NCI-H2107 treated with DMSO at 0.1 percent for 48 hours (cell line): Measurements from ENCODE around the gene FRY.

Experiments
- DNase-seq: peaks from one replicate; lab custom pipeline; 2025; ENCODE audit not compliant: unreplicated experiment; lab: John Stamatoyannopoulos, UW

The FRY gene

DNA sequence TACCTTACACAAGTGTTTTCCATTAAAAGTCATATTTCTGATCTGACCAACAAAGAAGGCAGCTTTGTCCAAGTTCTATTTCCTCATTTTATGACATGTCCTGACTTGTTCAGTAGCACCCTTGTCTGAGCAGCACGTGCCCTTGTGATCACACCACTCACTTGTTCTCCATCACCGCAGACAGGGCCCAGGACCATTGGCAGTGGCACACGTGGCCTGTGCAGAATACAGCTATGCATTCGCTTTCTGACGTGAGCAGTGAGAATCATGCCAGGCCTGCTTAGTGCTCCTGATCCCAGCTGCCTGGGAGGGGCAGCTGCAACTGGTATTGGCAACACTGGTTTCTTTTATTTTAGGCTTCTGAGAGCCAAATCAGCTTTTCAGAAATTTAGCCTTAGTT lies 134.2 kb downstream of the FRY start:
- no peak for DNase-seq

DNA sequence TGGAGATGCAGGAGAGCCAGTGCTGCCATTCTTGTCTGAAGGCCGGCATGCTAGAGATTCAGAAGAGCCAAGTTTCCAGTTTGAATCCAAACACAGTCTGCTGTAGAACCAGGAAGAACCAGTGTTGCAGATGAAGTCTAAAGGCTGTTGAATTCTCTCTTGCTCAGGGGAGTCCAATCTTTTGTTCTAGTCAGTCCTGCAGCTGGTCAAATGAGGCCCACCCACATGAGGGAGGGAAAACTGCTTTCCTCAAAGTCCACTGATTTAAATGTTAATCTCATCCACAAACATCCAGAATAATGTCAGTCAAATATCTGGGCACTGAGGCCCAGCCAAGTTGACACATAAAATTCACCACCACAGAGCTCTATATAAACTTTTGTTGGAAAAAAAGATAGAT lies 136.6 kb downstream of the FRY start:
- DNase-seq = no peak

DNA sequence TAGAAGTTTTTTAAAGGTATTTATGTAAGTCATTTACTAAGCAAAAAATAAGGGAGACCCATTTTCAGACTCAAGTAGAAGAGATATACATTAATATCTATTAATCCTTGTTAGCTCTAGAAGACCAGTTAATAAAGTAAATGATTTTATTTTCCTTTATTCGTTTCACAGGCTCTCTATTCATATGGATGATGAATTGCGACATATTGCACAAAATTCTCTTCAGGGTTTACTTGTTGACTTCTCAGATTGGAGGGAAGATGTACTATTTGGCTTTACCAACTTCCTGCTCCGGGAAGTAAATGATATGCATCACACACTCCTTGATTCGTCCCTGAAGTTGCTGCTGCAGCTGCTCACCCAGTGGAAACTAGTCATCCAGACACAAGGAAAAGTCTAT lies 139.3 kb downstream of the FRY start:
- DNase-seq = no peak

DNA sequence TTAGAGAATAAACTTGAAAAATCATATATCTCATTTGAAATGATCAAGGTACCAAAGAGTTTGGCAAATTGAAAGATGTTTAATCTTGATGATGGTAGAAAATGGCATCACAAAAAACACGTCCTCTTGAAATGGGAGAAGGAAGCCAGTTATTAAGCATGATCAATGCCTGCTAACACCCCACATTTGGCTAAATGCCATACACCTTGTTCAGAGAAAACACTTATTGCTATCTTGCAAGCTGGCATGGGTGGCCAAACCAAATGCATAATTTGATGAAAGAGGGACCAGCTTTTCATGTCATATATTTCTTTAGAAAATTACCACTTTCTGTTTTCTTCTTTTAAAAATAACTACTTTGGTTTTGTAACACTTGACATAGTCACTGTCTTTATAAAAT lies 142.3 kb downstream of the FRY start:
- DNase-seq = peak; percentile 2

DNA sequence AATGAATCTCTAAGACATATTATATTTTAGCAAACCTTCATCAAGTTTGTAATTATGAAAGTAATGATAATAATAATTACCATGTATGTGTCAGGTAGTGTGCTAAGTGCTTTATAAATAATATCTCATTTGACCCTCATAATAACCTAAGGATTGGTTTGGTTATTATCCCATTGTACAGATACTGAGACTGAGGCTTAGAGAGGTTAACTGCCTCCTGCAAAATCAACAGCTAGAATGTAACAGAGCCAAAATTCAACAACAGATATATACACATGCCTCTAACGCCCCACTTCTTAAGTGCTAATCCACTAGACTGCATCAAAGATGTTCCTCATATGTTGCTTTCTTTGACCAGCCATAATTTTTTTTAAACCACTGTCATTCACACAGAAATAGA lies 142.8 kb downstream of the FRY start:
- DNase-seq = no peak

DNA sequence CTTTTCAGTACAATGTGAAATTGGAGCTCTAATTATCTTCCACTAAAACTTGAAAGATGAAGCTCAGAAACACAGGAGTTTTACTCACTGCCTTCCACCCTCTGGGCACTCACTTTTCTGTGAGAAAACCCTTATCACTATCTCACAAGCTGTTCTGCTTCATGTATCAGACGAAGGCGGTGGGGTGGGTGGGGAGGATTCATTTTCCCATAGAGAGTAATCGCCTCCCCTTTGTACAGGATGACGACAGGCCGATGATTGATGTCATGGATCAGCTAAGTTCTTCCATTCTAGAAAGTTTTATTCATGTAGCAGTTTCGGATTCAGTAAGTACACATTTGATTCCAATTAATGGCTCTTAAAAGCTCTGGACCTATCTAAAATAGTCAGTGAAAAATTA lies 143.7 kb downstream of the FRY start:
- no peak for DNase-seq

DNA sequence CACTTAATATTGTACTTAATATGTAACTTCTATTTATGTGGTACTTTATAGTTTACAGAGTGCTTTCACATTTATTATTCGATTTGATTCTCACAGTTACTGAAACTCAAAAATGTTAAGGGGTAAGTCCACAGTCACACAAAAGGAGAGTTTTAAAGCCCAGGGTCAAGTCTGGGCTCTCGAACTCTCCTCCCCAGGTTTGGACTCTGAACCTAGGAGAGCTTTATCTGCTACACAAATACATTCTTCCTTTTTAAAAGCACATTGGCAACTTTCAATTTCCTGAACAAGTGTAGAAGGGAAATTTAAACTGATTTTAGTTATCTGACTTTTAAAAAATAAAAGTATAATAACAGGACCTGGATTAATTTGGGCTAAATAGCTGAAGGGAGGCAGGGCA lies 144.4 kb downstream of the FRY start:
- DNase-seq = no peak

DNA sequence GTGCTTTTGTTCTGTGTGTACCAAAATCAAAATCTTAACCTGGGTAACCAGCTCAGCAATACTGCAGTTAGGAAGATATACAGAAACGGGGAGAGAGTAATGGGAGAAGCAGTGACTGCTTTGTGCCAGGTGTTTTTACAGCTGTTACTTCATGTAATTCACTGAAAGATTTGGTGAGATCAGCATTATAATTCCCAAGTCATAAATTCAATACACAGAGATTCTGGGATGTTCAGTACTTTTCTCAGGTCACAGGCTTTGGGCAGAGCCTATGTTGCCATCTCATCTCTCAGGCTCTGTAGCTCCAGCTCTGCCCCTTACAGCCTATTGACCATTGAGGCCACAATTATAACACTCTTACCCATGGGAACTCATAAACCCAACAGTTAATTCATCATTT lies 145.1 kb downstream of the FRY start:
- DNase-seq = no peak

DNA sequence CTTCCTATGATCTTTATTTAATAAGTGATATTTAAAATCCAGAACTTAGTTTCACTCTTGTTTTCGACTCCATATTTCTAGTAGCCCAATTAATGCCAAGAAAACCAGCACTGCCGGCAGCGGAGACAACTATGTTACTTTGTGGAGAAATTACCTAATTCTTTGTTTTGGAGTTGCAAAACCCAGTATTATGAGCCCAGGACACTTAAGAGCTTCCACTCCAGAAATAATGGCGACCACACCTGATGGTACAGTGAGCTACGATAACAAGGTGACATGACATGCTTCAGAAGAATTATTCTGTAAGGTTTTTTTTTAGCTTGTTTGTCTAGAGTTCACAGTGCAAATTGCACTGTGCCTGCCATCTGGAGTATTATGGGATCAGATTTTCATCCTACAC lies 147.2 kb downstream of the FRY start:
- peak; percentile 43 for DNase-seq

DNA sequence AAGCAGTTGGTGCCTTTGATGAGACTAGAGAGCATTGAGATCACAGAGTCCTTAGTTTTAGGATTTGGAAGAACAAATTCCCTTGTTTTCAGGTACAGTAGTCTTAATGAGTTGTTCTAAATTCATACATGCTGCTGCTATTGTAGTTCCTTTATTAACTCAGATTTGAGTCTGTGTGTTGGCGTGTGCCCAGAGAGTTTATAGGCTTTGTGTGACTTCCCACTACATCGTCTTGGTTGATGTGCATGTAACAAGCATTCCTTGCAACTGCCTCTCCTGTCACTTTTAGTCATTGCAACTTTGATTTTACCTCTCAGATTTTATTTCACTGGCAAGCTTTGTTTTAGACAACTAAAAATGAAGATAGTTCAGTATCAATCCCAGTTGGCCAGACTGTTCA lies 148.1 kb downstream of the FRY start:
- no peak for DNase-seq

GRCh38 chr13:32187651-32188050 lies 156.1 kb downstream of the FRY start:
- DNase-seq = no peak

- no peak for DNase-seq
These were observed 160.0 kb downstream of the FRY start for GRCh38 chr13:32191452-32191998.

GRCh38 chr13:32195713-32196112 lies 164.1 kb downstream of the FRY start:
- no peak for DNase-seq

DNA sequence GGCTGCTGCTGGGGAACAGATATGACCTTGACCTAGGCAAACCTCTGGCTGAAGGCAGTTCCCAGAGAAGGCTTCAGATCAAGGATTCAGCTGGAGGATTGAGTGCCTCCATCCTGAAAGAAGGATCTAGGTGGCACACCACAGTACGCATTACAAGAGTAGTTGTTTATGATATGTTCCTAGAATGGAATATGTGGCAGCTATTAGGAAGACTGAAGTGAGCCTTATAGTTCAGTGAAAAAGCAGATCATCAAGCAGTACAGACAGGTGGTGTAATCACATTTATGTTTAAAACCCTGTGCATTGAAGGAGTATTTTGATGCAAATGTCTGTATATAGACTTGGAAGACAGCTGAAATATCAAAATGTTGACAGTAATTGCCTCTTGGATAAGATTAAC lies 167.6 kb downstream of the FRY start:
- no peak for DNase-seq

- DNase-seq = no peak
These were observed 169.2 kb downstream of the FRY start for GRCh38 chr13:32200741-32201140.

DNA sequence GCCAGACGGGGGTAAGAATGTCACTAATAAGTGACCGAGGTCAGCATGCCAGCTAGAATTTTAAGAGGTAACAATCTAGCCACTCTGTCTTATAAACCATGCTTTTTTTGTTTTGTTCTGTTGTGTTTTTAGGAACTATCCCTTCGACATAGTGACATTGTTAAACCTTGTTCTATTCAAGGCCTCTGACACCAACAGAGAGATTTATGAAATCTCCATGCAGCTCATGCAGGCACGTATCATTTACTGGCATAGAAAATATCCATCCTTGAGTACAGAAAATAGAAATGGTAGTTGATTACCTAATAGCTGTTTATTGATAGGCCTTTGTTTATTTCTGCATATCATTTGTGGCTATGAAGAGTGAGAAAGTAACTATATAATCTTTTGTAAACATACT lies 170.2 kb downstream of the FRY start:
- DNase-seq = no peak

- no peak for DNase-seq
These were observed 170.7 kb downstream of the FRY start for GRCh38 chr13:32202268-32202667.

- no peak for DNase-seq
These were observed 171.6 kb downstream of the FRY start for GRCh38 chr13:32203221-32203620.

- no peak for DNase-seq
These were observed 172.2 kb downstream of the FRY start for GRCh38 chr13:32203736-32204135.

DNA sequence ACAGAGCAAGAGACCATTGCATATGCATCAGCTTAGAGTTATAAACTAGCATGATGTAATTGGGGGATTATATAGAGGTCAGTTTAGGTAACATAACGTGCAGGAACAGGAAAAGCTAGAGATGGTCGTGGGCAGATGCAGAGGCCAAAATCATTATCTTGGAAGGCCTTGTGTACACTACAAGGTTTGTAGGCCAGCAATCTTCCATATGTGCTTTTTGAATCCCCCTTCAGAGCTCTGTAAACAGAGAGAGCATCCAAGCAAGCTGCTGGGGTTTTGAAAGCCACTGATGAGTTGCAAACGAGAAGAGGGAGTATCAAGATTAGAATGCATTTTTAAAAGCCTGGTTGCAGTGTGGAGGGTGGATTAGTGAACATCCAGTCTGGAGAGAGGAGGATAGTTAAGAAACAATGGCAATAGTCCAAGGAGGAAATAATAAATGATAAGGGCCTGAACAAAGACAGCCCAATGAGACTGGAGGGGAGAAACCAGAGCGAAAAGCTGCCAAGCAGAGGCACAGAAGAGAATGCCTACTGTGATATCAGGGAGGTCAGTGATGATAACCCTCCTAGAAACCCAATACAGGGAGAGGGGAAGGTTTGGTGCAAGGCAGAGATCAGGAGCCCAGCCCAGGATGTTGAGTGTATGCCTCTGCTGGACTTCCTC lies 174.0 kb downstream of the FRY start:
- DNase-seq = peak; percentile 41

- DNase-seq = no peak
These were observed 174.6 kb downstream of the FRY start for GRCh38 chr13:32206097-32206740.

GRCh38 chr13:32208860-32209259 lies 177.3 kb downstream of the FRY start:
- no peak for DNase-seq

GRCh38 chr13:32209652-32210051 lies 178.1 kb downstream of the FRY start:
- DNase-seq = no peak
